Umbilical cord (tissue), 2 donors: ENCODE measurements around the gene KLHDC8A. TPM values are rescaled to one million over a fixed set of nuclear protein-coding genes. Genes with fewer than 3 reads are reported as not detected.
"Not testable (repeated sequence)": the region's sequence is repeated elsewhere in the genome, so short reads cannot be mapped to it uniquely, and the experiment has no call there.

ENCODE experiments used
- DNase-seq: peaks from one replicate; pipeline ENCODE4 v3.0.0-alpha.2; 2015; ENCODE audit warnings: low spot score
- total RNA-seq: library from RNA; depleted of rRNA; stranded (reverse); fragments of >200 nt; gene quantifications from one replicate; pipeline ENCODE4 v1.2.3, GENCODE V29; 2014; ENCODE audit warnings: low replicate concordance; ENCODE audit not compliant: insufficient read depth

The KLHDC8A gene, protein sequence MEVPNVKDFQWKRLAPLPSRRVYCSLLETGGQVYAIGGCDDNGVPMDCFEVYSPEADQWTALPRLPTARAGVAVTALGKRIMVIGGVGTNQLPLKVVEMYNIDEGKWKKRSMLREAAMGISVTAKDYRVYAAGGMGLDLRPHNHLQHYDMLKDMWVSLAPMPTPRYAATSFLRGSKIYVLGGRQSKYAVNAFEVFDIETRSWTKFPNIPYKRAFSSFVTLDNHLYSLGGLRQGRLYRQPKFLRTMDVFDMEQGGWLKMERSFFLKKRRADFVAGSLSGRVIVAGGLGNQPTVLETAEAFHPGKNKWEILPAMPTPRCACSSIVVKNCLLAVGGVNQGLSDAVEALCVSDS
- not detected for total RNA-seq

DNA sequence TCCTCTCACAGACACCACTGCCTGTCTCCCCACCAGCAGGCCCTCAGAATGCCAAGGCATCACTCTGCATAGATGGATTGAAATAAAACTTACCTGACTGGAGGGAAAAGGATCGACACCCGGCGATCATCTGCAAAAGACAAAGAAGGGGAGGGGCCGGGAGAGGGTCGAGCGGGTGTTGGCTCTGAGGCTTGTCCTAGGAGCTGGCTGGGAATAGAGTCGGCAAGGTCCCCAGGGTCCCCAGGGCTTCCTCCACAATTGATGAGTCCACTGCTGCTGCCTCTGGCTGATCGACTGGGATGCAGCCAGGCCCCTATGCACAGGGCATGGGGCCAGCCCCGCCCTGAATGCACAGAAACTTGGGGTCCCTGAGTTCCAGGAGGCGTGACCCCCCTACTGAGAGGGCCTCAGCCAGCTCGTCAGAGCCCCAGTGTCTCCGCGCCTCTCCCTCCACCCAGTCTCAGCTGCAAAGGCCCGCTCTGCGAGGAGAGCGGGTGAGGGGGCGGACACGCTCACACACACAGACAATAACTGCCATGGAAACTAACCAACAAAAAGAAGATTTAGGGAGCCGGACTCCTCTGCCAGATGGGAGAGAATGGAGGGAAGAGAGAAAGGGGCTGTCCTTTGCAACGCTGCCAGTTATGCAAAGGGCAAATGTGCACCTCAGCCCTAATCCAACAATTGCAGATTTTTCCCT is at the start of gene KLHDC8A:
Gene KLHDC8A, minus strand, starts transcription at position 483 of the 700 bp plus-strand sequence. CDS start 13,318 bp downstream, outside the sequence.
- DNase-seq, result peak; percentile 73

DNA sequence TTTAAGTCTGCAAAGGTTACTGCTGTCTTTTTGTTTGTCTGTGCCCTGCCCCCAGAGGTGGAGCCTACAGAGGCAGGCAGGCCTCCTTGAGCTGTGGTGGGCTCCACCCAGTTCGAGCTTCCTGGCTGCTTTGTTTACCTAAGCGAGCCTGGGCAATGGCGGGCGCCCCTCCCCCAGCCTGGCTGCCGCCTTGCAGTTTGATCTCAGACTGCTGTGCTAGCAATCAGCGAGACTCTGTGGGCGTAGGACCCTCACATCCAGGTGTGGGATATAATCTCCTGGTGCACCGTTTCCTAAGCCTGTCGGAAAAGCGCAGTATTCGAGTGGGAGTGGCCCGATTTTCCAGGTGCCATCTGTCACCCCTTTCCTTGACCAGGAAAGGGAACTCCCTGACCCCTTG is 49.5 kb upstream of the KLHDC8A start:
- not testable (repeated sequence) for DNase-seq

DNA sequence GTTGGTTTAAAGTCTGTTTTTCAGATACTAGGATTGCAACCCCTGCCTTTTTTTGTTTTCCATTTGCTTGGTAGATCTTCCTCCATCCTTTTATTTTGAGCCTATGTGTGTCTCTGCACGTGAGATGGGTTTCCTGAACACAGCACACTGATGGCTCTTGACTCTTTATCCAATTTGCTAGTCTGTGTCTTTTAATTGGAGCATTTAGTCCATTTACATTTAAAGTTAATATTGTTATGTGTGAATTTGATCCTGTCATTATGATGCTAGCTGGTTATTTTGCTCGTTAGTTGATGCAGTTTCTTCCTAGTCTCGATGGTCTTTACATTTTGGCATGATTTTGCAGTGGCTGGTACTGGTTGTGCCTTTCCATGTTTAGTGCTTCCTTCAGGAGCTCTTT is 47.8 kb upstream of the KLHDC8A start:
- DNase-seq, result not testable (repeated sequence)

DNA sequence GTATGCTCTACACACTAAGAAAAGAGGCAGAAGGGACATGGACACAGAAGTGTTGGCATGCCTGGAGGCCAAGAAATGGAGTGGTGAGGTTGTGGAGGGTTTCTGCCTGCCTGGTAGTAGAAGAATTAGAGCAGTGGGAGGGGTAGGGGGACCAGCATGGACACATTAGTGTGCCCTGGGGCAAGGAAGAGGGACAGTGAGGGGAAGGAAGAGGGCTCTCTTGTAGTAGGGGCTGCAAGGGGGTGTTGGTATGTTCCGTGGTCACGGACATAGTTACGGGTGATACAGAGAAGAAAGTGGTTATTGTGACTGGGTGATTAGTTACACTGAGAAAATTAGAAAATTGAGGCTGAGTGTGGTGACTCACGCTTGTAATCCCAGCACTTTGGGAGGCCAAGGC is 41.9 kb upstream of the KLHDC8A start:
- no peak for DNase-seq

DNA sequence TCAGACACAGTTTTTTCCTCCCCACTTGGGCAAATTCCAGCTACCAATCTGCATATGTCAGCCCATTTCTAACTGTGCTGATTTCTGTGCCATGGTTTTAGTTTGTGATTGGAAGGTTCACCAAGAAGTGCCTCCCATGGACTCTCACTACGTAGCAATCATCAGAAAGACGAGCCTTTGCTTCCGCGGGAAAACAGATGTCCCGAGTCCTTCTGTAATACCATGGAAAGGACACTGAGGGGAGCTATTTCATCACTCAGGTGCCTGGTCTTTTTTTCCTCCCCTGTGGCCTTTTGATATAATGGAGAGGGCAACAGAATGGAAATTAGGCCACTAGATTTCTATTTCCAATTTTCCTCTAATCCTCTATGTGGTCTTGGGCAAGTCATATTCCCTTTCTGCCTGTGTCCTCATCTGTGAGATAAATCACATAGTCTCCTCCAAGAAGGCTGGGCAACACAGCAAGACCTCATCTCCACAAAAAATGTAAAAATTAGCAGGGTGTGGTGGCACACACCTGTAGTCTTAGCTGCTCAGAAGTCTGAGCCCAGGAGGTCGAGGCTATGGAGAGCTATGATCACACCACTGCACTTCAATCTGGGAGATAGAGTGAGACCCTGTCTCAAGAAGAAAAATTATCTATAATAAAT is 40.4 kb upstream of the KLHDC8A start:
- peak; percentile 33 for DNase-seq

DNA sequence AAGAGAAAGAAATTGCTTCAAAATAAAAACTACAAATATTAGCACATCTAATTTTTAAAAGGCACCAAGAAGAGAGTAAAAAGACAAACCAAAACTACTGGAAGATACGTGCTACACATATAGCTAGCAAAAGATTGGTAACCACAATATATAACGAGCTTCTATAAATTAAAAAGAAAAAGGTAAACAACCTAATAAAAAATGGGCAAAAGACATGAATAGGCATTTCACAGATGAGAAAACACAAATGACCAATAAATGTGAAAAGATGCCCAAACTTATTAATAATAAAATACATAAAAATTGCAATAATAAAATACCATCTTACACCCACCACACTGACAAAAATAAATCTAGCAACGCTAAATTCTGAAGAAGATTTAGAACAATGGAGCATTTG is 38.9 kb upstream of the KLHDC8A start:
- no peak for DNase-seq

DNA sequence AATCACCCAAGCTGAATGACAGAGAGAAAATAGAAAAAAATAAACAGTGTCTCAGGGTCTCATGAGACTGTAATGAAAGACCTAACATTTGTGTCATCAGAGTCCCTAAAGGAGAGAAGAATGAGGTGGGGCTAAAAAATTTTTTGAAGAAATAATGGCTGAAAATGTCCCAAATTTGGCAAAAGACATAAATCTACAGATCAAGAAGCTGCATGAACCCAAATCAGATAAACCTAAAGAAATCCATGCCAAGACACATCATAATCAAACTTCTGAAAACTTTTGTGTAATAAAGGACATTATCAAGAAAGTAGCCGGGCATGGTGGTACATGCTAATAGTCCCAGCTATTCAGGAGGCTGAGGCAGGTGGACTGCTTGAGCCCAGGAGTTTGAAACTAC is 35.9 kb upstream of the KLHDC8A start:
- DNase-seq, result no peak

DNA sequence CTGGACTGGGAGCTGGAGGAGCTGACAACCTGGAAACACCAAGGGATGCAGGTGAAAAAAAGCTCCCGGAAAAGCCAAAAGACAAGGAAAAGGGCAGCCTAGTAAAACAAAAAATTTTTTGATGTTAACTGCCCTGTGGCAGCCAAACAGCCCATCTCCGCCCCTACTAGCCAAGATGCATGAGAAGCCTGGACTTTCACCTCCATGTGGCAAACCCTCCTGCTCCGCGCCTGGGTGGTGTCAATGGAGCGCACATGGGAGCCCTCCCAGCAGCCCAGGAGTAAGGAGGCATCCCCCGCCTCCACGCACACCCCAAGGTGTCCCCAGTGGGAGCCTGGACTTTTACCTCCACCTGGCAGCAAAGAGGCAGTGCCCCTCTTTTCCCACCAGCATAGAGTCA is 34.7 kb upstream of the KLHDC8A start:
- DNase-seq, result no peak

DNA sequence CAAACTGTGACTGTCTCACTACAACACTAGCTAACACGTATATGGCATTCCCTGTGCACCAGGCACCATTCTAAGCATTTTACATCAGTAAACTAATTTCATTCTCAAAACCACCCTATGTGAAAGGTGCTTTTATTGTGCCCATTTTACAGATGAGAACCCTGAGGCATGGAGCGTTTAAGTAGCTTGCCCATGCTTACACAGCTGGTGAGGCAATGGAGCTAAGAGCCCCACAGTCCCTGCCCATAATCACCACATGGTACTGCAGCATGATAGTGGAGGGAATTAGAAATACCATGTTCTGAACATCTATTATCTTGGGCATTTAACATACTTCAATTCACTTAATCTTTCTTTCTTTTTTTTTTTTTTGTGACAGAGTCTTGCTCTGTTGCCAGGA is 31.1 kb upstream of the KLHDC8A start:
- no peak for DNase-seq

DNA sequence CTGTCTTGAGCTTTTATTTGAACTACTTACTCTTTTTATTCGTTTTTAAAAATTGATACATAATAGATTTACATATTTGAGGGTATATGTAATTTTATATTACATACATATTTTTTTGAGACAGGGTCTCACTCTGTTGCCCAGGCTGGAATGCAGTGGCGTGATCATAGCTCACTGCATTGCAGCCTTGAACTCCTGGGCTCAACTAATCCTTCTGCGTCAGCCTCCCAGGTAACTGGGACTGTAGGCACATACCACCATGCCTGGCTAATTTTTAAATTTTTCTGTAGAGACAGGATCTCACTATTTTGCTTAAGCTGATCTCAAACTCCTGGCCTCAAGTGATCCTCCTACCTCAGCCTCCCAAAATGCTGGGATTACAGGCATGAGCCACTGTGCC is 26.3 kb upstream of the KLHDC8A start:
- not testable (repeated sequence) for DNase-seq

DNA sequence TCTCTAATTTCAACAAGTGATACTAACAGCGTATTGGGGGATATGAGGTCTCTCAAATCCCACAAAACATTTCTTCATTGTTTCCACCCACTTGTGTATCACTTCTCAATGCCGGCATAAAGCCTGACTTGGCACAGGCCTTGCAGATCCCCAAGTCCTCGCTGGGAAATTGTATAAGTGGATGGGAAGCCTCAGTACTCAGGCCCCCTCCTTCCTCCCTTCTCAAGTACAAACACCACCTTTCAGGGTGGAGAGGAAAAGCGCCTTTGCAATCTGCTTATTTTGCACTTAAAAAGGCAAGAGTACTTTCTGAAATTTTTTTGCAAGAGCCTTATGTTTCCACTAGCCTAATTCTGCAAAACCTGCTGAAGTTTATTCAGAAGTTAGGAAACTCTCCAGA is 25.8 kb upstream of the KLHDC8A start:
- DNase-seq, result peak; percentile 35

DNA sequence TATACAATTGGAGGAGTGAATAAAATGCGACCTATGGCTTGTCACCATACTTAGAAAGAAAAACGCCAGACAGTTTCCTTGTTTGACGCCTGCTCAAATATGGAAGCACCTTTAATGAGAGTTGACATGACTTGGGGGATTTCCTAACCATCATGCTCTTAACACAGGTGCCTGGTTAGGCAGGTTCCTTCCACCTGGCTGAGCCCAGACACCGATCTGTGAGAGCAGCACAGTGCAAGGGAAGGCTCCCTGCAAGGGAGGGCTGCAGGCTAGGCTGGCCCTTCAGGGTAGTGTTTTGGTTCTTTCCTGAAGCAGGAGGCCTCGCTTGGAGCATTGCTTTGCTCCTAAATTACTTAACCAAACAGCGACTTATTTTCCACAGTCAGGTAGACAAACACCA is 24.6 kb upstream of the KLHDC8A start:
- DNase-seq, result no peak

DNA sequence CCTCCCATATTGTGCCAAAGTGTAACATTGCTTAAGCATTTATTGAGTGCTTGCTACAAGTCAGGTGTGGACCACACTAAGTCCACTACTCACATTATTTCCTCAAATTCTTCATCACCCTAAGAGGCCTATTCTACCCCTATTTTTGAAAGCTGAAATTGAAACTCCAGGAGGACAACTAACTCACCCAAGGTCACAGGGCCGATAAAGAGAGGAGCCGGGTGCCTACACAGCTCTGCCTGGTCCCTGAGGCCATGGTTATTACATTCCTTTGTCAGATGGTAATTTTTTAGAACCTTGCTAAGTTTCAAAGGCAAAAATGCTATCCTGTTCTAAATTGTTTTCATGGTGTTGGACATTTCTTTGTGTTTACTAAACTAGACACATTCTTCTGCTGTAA is 24.2 kb upstream of the KLHDC8A start:
- no peak for DNase-seq

DNA sequence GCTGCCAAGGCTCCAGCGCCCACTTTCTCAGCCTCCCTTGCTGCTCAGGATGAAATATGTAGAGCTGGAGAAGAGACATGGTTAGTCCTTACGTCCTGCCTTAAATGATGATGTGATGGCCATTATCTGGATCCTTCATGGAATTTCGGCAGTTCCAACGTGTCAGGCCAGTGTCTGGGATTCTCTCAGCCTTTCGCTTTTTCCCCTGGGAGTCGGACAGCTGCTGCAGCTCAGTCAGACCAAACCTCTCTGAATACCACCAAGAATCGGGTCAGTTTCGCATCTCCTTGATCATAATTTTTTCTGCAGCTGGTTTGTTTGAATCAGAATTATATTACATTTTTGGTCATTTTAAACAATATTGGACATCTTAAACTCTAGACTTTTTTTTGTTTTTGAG is 22.3 kb upstream of the KLHDC8A start:
- DNase-seq, result no peak

DNA sequence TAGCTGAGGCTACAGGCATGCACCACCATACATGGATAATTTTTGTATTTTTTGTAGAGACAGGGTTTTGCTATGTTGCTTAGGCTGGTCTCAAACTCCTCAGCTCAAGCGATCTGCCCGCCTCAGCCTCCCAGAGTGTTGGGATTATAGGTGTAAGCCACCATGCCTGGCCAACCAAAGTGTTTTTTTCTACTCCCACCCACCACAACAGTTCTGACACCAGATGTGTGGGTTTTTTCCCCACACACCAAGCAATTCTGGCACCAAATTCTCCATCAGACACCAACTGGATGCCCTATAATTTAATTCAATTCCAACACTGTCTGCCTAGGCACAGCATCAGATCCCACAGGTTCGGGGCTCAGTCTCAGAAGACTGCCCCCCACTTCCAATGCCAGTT is 20.6 kb upstream of the KLHDC8A start:
- DNase-seq, result no peak

DNA sequence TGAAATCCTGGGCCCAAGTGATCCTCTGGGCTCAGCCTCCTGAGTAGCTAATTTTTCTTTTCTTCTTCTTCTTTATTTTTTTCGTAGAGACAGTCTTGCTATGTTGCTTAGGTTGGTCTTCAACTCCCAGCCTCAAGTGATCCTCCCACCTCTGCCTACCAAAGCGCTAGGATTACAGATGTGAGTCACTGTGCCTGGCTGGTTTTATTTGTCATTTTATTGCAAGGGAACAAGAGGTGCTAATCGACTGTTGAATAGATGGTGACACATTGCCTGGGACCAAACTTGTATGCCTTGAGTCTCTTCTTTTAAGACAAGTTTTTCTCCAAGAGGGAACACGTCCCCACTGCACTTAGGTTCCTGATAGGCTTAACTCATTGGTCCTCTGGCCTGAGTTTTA is 20.0 kb upstream of the KLHDC8A start:
- DNase-seq, result peak; percentile 51

DNA sequence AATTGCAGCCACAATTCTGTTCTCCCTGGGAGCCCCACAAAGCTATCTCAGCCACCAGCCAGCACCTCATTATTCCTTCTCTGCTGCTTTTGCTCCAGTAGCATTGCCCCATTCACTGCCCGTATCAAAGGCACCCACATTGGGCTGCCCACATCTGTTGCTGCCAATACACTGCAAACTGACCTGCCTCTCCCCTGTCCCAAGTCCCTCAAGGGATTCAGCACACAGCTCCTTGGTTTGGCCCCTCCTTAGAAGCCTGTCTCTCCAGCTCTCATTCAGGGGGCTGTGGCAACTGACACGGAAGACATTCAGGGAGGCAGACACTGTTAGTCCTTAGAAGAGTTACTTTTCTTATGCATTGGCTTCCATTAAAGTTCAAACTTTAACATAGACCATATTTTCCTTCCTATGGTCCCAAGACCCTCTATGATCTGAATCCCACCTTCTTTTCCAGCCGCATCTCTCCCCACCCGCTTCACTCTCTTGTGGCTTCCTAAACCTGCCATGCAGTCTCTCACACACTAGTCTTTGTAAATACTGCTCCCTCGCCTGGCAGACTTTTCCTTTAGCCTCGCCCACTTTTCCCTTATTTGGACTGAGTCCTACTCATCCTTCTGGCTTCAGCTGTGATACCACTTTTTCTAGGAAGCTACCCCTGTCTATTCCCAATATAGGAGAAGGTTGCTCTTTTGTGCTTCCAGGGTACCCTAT is 19.3 kb upstream of the KLHDC8A start:
- peak; percentile 91 for DNase-seq

DNA sequence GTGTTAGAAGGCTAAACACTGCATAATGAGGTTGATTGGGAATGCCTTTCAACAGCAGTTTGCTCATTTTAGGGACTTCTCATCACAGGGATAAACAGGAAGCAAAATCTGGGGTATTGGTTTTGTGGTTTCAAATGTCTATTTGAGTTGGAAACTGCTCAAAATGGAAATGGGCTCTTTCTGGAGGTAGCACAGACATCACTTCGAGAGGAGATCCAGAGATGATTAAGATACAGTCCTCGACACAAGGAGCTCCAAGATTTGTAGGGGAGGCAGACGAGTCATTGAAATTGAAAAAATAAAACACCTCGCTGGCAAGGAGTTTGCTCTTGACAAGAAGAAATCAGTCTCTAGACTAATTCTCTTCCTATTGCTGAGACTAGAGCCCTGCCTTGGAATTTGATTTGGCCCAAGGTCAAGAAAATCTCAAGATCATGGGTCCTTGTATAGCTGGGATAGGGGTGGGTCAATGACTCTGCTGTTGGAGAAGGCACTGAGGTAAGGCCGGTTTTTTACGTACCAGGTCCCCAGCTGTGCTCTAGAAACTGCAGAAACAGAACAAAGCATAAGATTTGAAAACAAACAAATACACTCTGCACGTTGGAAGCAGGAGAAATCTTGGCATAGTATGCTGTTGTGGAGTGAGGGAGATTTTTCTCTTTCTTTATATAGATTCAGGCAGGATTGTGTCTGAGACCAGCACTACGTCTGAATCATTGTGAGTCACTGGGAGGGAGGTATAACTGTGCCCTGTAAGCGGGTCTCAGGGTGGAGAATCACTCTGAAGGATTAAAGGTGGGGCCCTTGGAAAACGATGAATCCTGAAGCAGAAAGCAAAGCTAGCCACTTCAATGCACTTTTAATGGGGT is 17.7 kb upstream of the KLHDC8A start:
- peak; percentile 93 for DNase-seq

DNA sequence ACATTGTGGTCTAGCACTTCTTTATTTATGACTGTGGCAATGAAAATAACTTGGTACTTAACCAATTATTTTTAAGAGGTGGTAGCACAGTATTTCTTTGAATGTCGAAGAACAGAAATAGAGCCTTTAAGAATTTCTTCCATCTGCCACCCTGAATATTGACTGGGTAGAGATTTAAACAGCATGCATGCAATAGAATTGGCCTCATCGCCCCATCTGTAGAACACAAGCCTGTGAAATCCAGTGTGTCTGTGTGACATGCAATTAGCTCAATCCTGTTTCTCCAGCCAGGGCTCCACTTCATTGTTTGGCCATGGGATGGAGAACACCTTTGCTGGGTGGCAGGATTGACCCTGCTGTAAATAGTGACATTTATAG is 17.1 kb upstream of the KLHDC8A start:
- no peak for DNase-seq

DNA sequence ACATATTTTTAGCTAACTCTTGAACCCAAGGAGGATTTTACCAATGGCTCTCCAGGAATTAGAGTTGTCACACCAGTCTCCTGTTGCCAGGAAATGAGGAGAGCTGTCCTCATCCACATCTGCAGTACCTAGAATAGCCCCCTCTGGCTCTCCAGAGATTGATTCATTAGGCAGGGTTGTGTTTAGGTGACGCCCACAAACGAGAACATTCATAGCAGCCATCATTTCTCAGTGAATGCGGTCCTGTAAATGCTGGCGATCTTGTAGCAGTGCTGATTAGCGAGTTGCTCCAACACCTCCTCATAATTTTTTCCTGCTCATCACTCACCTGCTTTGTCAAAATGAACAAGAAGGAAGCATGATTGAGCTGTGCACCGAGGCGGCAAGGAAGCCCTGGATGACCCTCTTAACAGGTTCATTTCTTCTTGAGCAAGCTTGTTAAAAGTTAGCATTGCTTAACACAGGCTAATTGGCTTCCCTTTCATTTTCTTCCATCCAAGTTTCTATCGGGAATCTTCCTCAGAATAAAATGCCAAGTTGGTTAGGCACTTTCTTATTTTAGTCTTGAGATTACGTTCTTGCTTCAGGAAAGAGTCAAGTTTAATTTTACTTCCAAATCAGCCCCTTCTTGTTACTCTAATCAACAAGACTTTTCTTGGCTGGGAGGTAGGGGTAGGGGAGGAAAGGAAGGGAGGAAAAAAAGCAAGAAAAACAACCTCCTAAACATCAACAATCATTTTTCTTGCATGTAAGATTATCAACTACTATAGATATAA is 16.5 kb upstream of the KLHDC8A start:
- DNase-seq, result no peak
